Measurements from ENCODE around the gene UNC93A.

DNA sequence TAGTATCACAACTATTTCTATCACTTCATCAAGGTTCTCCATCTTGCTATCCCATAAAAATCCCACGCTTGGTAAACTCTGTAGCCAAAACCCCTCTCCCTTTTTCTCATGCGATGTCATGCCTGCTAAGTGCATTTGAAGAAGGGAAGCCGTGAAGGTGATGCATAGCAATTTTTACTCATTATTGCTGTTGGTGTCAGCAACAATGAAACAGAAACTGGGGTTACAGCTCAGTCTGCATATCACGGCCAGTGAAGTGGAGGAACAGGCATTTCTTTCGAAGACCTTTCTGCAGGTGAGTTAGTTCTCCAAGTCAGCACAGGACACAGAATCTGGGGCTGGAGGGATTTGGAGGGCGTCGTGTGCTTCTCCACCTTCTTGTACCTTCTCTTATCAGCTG is 5.8 kb downstream of the UNC93A start:
- TF ChIP-seq, protein P1, sequence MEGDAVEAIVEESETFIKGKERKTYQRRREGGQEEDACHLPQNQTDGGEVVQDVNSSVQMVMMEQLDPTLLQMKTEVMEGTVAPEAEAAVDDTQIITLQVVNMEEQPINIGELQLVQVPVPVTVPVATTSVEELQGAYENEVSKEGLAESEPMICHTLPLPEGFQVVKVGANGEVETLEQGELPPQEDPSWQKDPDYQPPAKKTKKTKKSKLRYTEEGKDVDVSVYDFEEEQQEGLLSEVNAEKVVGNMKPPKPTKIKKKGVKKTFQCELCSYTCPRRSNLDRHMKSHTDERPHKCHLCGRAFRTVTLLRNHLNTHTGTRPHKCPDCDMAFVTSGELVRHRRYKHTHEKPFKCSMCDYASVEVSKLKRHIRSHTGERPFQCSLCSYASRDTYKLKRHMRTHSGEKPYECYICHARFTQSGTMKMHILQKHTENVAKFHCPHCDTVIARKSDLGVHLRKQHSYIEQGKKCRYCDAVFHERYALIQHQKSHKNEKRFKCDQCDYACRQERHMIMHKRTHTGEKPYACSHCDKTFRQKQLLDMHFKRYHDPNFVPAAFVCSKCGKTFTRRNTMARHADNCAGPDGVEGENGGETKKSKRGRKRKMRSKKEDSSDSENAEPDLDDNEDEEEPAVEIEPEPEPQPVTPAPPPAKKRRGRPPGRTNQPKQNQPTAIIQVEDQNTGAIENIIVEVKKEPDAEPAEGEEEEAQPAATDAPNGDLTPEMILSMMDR (conservative IDR thresholded peaks at IDR 0.05 in 1 of 2, IDR thresholded peaks at IDR 0.05 in 1 of 2; ENCODE audit: low read depth in 1 of 2, low read length in 2 of 2): no peak
- no peak for TF ChIP-seq EZH2 (IDR thresholded peaks at IDR 0.05; ENCODE audit: low read length, missing control alignments)

Data from fibroblast of lung (primary cell).